Muscle of leg (tissue), 11 donors: ENCODE data around the gene SESTD1. TPM values are rescaled to one million over a fixed set of nuclear protein-coding genes. Genes with fewer than 3 reads are reported as not detected.

ENCODE experiments used
- DNase-seq: peaks from one replicate; pipeline ENCODE4 v3.0.0; 2013
- H3K27ac ChIP-seq: one replicate; pipeline ENCODE4 v1.5.1; 2013; ENCODE audit warnings: mild to moderate bottlenecking, low read length, control low read depth
- H3K27me3 ChIP-seq: one replicate; pipeline ENCODE4 v1.6.1; 2013; ENCODE audit warnings: low read length; ENCODE audit not compliant: control insufficient read depth, insufficient read depth
- H3K36me3 ChIP-seq: one replicate; pipeline ENCODE4 v1.6.1; 2013; ENCODE audit warnings: low read length; ENCODE audit not compliant: control insufficient read depth, insufficient read depth
- H3K4me1 ChIP-seq: one replicate; pipeline ENCODE4 v1.6.1; 2013; ENCODE audit warnings: low read length; ENCODE audit not compliant: control insufficient read depth, insufficient read depth
- H3K4me3 ChIP-seq: one replicate; pipeline ENCODE4 v1.5.1; 2013; ENCODE audit warnings: low read length, control low read depth
- H3K9me3 ChIP-seq: replicated peaks from 2 replicates; pipeline ENCODE4 v1.6.1; 2013; ENCODE audit warnings: low read depth, low read length; ENCODE audit not compliant: control insufficient read depth
- WGBS: methylation state at CpG from one replicate; pipeline ENCODE4 v1.1.5; 2013; ENCODE audit warnings: missing lambda C conversion rate; ENCODE audit not compliant: insufficient coverage; 5-methylcytosine and 5-hydroxymethylcytosine counted together
- polyA plus RNA-seq, 8 donors: library from polyadenylated mRNA; unstranded; fragments of 120-200 nt; gene quantifications; one replicate each; pipeline versions ENCODE4 v1.2.1 to v1.2.3, GENCODE V29; 2013; ENCODE audit warnings: inconsistent platforms in 1 of 8, low replicate concordance in 1 of 8; ENCODE audit not compliant: insufficient read length in 8 of 8, insufficient read depth in 1 of 8
- total RNA-seq: library from RNA; stranded (reverse); fragments of 120-200 nt; gene quantifications from one replicate; pipeline ENCODE4 v1.2.4, GENCODE V29; 2013

SESTD1 gene
- total and polyA plus RNA-seq, 9 donors = 14.3 to 41.1 (median 27.0) TPM

GRCh38 chr2:179239195-179239594, 25.4 kb downstream of the SESTD1 start:
- peaks cover 8% of the 10 kb centered on the region for H3K9me3 ChIP-seq
- H3K4me1 ChIP-seq = no peaks in the 10 kb centered on the region
- no peak overlapping the region for H3K27ac ChIP-seq

GRCh38 chr2:179238027-179238426, 26.6 kb downstream of the SESTD1 start:
- DNase-seq = no peak
- no peak overlapping the region for H3K4me3 ChIP-seq

More at GRCh38 chr2:179239195-179239594, 25.4 kb downstream of the SESTD1 start:
- H3K4me3 ChIP-seq = no peak overlapping the region
- no peaks in the 10 kb centered on the region for H3K27me3 ChIP-seq
- H3K36me3 ChIP-seq = no peaks in the 10 kb centered on the region
- peak; percentile 13 for DNase-seq

GRCh38 chr2:179237209-179237946, 27.3 kb downstream of the SESTD1 start:
- Histone ChIP-seq H3K36me3 (no peaks in the 10 kb centered on the region), H3K4me1 (no peaks in the 10 kb centered on the region), H3K27ac (no peak overlapping the region), H3K4me3 (no peak overlapping the region), H3K9me3 (peaks cover under 1% of the 10 kb centered on the region), H3K27me3 (no peaks in the 10 kb centered on the region)
- 0% methylated on average over 1 of the region's 3 CpGs for WGBS
- peak; percentile 41 for DNase-seq

More at GRCh38 chr2:179238027-179238426, 26.6 kb downstream of the SESTD1 start:
- Histone ChIP-seq H3K9me3 (peaks cover 4% of the 10 kb centered on the region), H3K36me3 (no peaks in the 10 kb centered on the region), H3K4me1 (no peaks in the 10 kb centered on the region), H3K27me3 (no peaks in the 10 kb centered on the region), H3K27ac (no peak overlapping the region)
- no CpG with 5 or more reads among the region's 1 CpG for WGBS

- Histone ChIP-seq H3K4me1 (no peaks in the 10 kb centered on the region), H3K27ac (no peak overlapping the region)
Observed at GRCh38 chr2:179235463-179236108, 29.0 kb downstream of the SESTD1 start.

GRCh38 chr2:179234658-179235240, 29.9 kb downstream of the SESTD1 start:
- H3K27me3 ChIP-seq = no peaks in the 10 kb centered on the region
- H3K4me1 ChIP-seq = no peaks in the 10 kb centered on the region
- WGBS = no CpG with 5 or more reads among the region's 2 CpGs
- H3K36me3 ChIP-seq = no peaks in the 10 kb centered on the region
- H3K9me3 ChIP-seq = no peaks in the 10 kb centered on the region
- H3K27ac ChIP-seq = no peak overlapping the region
- no peak overlapping the region for H3K4me3 ChIP-seq
- no peak for DNase-seq

More at GRCh38 chr2:179235463-179236108, 29.0 kb downstream of the SESTD1 start:
- WGBS = 39% methylated on average over 7 of the region's 7 CpGs
- Histone ChIP-seq H3K27me3 (no peaks in the 10 kb centered on the region), H3K4me3 (no peak overlapping the region), H3K9me3 (no peaks in the 10 kb centered on the region), H3K36me3 (no peaks in the 10 kb centered on the region)
- DNase-seq = peak; percentile 71

- Histone ChIP-seq H3K9me3 (no peaks in the 10 kb centered on the region), H3K36me3 (no peaks in the 10 kb centered on the region), H3K27me3 (no peaks in the 10 kb centered on the region), H3K4me3 (no peak overlapping the region), H3K27ac (no peak overlapping the region), H3K4me1 (no peaks in the 10 kb centered on the region)
- WGBS = 100% methylated on average over 2 of the region's 4 CpGs
- DNase-seq = no peak
Observed at GRCh38 chr2:179233626-179234430, 30.8 kb downstream of the SESTD1 start.

- WGBS = 100% methylated on average over 1 of the region's 5 CpGs
- no peaks in the 10 kb centered on the region for H3K36me3 ChIP-seq
- no peak overlapping the region for H3K27ac ChIP-seq
- H3K4me1 ChIP-seq = no peaks in the 10 kb centered on the region
- H3K4me3 ChIP-seq = no peak overlapping the region
- H3K27me3 ChIP-seq = no peaks in the 10 kb centered on the region
- no peaks in the 10 kb centered on the region for H3K9me3 ChIP-seq
- no peak for DNase-seq
Observed at GRCh38 chr2:179233083-179233490, 31.5 kb downstream of the SESTD1 start.

- H3K27ac ChIP-seq = no peak overlapping the region
- H3K4me3 ChIP-seq = no peak overlapping the region
- no peaks in the 10 kb centered on the region for H3K27me3 ChIP-seq
- no peaks in the 10 kb centered on the region for H3K36me3 ChIP-seq
- no peak for DNase-seq
- H3K9me3 ChIP-seq = no peaks in the 10 kb centered on the region
- H3K4me1 ChIP-seq = no peaks in the 10 kb centered on the region
Observed at GRCh38 chr2:179226961-179227259, 37.7 kb downstream of the SESTD1 start.

GRCh38 chr2:179226203-179226960, 38.2 kb downstream of the SESTD1 start:
- Histone ChIP-seq H3K27ac (no peak overlapping the region), H3K27me3 (no peaks in the 10 kb centered on the region), H3K9me3 (no peaks in the 10 kb centered on the region), H3K4me1 (no peaks in the 10 kb centered on the region), H3K36me3 (no peaks in the 10 kb centered on the region), H3K4me3 (no peak overlapping the region)
- 82% methylated on average over 3 of the region's 6 CpGs for WGBS
- DNase-seq = no peak
